Stimulated activated CD4-positive, alpha-beta T cell treated with anti-CD3 and anti-CD28 coated beads, Interleukin-2, amount 100 ng/mL, for 4 hours (primary cell): ENCODE results near the gene OSGEPL1.
A peak's percentile ranks its signal among the peaks of the same experiment; 100 is the strongest.
"Not testable (repeated sequence)": the region's sequence is repeated elsewhere in the genome, so short reads cannot be mapped to it uniquely, and the experiment has no call there.

Experiments
- DNase-seq: peaks from one replicate; pipeline ENCODE4 v3.0.0-alpha.2; 2020; ENCODE audit warnings: low read depth

OSGEPL1 gene

GRCh38 chr2:189762551-189763298 is at the start of gene OSGEPL1:
OSGEPL1 (minus strand) TSS chr2:189762792; CDS start chr2:189761640, 1,152 bp downstream.
- DNase-seq, result peak; percentile 89

DNA sequence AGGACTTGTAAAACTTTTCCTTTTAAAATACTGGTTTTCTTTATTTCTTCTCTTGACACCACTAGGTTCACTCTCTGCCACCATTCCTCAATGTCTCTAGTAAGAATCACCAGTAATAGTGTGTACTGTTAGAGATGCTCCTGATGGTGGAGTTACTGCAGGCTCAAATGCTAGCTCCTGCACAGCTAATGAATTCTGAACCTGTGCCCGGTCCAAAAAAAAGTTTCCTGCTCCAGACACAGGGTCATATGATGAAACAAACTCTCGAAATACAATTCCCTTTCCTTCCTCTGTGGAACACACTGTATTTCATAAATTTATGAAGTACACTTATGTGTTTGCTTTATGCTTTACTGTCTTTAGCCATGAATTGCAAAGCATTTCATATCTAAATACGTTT is 40.8 kb upstream of the OSGEPL1 start:
- no peak for DNase-seq

GRCh38 chr2:189802396-189802912 is 39.9 kb upstream of the OSGEPL1 start:
- no peak for DNase-seq

GRCh38 chr2:189799531-189799930 is 36.9 kb upstream of the OSGEPL1 start:
- DNase-seq, result no peak

DNA sequence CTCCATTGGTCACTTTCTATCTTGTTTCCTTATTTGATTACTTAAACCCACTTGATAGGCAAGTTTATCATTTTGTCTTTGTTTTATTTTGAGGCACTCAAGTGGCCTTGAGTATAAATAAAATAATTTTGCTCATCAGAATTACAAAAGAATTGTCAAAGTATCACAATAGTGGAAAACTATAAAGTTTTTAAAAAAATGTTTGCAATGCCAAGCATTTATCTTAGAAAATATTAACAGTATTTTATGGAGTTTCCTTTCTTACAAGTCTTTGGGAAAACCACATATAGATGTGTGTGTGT is 36.4 kb upstream of the OSGEPL1 start:
- no peak for DNase-seq

- no peak for DNase-seq
Measured at GRCh38 chr2:189798312-189799029, 35.9 kb upstream of the OSGEPL1 start.

GRCh38 chr2:189797902-189798301 is 35.3 kb upstream of the OSGEPL1 start:
- no peak for DNase-seq

- DNase-seq, result no peak
Measured at GRCh38 chr2:189794310-189794709, 31.7 kb upstream of the OSGEPL1 start.

DNA sequence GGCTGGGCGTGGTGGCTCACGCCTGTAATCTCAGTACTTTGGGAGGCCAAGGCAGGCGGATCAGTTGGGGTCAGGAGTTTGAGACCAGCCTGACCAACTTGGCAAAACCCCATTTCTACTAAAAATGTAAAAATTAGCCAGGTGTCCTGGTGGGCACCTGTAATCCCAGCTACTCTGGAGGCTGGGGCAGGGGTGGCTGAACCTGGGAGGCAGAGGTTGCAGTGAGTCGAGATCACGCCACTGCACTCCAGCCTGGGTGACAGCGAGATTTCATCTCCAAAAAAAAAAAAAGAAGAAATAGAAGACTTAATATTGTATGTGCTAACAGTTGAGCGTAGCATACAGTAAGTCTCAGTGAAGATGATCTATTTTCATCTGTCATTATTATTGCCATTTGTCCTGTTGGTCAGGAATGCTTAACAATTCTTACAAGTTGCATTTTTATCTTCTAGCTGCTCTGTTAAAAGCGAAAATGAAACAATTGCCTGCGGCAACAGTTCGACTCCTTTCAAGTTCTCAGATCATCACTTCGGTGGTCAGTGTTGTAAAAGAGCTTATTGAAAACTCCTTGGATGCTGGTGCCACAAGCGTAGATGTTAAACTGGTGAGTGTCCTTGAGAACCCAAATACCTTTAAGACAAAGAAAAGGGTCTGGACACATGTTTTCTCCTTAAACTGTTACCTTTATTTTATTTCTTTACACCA is 28.9 kb upstream of the OSGEPL1 start:
- DNase-seq, result no peak

DNA sequence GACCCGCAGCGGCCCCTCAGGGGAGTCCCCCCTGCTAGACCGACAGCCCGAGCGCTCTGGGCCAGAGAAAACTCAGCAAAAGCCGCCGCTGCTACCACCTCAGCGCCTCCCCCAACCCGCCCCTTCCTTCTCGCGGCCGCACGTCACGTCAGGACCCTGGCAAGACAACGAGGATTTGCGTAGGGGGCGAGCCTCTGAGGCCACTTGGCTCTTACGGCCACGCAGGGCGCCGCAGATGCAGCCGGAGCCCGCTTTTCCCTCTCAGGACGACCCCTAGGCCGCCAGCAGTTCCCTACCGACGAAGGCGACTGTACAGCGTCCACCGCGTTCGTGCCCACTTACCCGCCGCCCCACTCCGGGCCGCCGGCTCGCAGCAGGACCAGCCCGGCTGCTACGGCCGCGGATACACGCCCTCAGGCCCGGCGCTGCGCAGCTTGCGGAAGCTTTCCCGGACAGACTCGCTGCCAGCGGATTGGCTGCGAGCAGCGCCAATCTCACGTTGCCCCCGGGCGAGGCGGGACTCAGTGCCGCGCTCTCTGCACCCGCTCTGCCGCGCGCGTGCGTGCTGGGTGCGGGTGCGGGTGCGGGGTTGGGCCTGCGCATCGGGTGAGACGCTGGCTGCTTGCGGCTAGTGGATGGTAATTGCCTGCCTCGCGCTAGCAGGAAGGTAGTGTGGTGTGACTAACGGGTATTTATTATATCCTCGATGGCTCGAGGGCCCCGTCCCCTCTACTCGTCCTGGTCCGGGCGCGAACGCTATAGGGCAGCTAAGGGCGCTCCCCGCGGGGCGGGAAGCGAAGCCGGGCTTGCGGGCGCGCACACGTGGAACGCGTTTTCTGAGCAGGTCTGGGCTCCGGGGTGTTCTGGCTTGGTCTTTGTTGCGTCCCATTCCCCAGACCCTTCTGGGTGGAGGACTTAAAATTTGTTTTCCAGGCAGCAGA is 21.6 kb upstream of the OSGEPL1 start, which contains the start of the genes ORMDL1 and PMS1:
TSS of gene ORMDL1 (minus strand) at position 413 of the 941 bp plus-strand sequence. CDS start 1,744 bp downstream, outside the sequence.
TSS of gene PMS1 (plus strand) at position 524 of the 941 bp plus-strand sequence. CDS start 7,360 bp downstream, outside the sequence.
- DNase-seq, result peak; percentile 89

- no peak for DNase-seq
Measured at GRCh38 chr2:189783451-189783926, 20.9 kb upstream of the OSGEPL1 start.

- no peak for DNase-seq
Measured at GRCh38 chr2:189782221-189782671, 19.7 kb upstream of the OSGEPL1 start.

DNA sequence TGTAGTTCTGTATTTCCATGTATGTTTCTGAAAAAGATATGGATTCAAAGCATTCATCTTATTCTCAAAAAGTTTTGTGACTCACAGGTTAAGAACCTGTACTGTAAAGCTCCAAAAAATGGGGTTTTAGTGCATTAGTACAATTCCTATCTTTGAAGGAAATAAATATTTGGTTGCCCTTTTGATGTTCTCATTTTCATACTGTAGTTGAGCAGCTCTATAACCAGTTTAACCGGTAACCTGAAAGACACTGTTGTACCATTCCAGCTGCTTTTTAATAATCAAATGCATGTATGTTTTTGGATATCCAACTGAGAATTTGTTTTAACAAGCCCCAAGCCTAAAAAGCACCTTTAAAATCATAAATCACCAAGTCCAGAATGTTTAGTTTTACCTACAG is 9.6 kb upstream of the OSGEPL1 start:
- DNase-seq, result no peak

GRCh38 chr2:189770590-189771322 is 8.2 kb upstream of the OSGEPL1 start:
- DNase-seq, result no peak

DNA sequence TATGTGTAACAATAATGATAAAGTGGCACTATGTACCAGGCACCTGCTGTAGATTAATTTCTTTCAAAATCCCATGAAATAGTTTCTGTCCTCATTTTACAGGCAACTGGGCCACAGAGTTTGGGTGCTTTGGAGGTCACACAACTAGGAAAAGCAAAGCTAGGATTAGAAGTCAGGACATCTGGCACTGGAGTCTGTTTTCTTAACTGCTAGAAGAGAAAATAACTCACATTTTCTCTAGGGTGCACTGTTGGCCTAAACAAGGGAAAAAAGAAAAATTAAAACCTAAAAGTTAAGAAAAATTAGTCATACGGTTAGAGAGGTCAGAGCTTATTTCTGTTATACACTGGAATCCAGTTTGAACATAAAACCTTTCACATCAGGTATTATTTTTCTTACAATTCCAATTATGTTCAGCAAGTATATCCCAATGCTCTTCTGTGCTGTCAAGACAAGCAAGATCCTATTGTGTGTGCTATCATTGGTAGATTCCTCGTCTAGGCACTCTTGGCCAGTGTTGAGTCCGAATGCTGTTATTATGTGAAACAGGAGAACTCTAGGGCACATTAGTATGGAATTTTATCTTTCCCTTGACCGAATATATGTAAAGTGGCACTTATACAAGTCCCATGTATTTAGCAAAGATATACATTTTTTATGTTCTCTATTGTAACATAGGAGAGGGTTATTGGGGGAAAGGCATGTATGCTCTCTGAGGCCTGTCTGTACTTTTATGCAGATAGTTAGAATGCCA is 1.5 kb upstream of the OSGEPL1 start:
- no peak for DNase-seq

DNA sequence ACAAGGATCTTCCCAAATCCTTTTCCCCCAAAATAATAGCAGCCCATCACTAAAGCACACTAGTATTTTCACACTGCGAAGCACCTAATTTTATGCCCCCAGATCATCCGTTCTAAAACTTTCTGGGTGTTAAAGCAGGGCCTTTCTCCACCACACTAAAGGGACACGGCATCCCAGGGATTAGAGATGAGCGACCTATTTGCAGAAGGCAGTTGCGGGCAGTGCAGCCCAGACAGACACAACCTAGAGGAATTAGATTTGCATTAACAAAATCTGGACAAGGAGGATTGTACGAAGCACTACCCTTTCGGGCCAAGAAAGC is 402 bp downstream of the OSGEPL1 start:
- no peak for DNase-seq

DNA sequence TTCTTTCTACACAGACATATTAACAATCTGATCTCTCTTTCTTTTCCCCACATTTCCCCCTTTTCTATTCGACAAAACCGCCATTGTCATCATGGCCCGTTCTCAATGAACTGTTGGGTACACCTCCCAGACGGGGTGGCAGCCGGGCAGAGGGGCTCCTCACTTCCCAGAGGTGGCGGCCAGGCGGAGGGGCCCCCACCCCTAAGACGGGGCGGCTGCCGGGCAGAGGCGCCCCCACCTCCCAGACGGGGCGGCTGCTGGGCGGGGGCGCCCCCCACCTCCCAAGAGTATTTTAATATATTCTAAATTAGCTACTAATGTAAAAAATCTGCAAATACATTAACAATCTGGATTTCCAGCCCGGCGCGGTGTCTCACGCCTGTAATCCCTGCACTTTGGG is 2.4 kb downstream of the OSGEPL1 start:
- not testable (repeated sequence) for DNase-seq

DNA sequence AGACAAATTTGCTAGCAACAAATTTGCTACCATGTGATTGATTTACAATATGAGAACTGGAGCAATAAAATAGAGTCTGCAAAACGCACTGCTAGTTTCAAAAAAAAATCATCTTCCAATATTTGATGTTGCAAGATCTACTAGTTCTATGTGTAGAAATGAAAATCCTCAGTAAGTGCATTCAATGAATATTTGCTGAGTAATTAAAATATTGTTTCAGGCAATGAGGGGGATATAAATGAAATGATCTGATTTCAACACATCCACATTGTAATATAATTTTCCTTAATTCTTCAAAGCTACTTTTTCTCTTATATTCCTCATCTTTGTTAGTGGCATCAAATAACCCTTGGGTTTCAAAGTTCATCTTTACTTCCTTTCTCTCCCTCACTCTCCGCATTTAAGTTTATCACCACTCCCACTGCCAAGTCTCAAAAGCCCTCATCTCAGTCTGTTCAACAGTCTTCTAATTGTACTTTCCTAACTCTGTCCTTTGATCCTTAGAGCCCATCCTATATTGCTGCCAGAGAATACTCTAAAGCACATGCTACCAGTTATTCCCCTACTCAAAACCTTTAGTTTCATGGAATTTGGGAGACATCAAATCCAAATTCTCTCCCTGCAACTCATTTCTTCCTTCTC is 6.2 kb downstream of the OSGEPL1 start:
- no peak for DNase-seq

DNA sequence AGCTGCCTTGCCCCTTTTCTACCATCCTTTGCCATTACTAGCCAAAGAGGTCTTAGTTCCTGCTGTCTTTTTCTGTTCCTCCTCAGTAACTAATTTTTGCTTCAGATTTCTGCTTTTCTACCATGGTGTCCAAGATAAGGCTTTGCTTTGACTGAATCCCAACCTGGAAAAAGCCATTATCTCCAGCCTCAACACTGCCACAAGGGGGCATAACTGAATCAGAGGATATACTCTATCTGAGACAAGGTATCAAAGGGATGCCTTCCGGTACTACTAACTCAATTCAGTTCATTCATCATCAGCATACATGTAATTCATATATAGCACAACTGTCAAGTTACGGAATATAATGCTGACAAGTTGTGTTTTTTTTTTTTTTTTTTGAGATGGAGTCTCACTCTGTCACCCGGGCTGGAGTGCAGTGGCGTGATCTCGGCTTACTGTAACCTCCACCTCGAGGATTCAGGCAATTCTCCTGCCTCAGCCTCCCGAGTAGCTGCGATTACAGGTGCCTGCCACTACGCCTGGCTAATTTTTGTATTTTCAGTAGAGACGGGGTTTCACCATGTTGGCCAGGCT is 11.4 kb downstream of the OSGEPL1 start:
- peak; percentile 26 for DNase-seq
